Breast epithelium (tissue), 4 donors: ENCODE results near the gene ECSIT. TPM values are rescaled to one million over a fixed set of nuclear protein-coding genes. Genes with fewer than 3 reads are reported as not detected.

Experiments
- DNase-seq, 2 donors: peaks; one replicate each; pipeline ENCODE4 v3.0.0-alpha.2; 2019; ENCODE audit warnings: low spot score in 2 of 2
- H3K27ac ChIP-seq, 2 donors: fragments of 200-600 bp; sonication (generic) in 1 of 2; one replicate each; pipeline ENCODE4 v1.5.1; 2016 to 2019; ENCODE audit warnings: mild to moderate bottlenecking in 1 of 2
- H3K27me3 ChIP-seq, 2 donors: fragments of 200-600 bp; sonication (generic) in 1 of 2; one replicate each; pipeline versions ENCODE4 v1.5.1 to v1.6.0; 2017 to 2019; ENCODE audit warnings: control low read depth in 1 of 2, mild to moderate bottlenecking in 1 of 2
- H3K36me3 ChIP-seq: fragments of 200-600 bp; one replicate; pipeline ENCODE4 v1.5.1; 2019
- H3K4me1 ChIP-seq, 2 donors: fragments of 200-600 bp; sonication (generic); one replicate each; pipeline ENCODE4 v1.5.1; 2016 to 2019; ENCODE audit warnings: control low read depth in 1 of 2
- H3K4me3 ChIP-seq, 3 donors: fragments of 200-600 bp; sonication (generic); 1 replicate in 2 of 3; 2 replicates in 1 of 3; pipeline ENCODE4 v1.5.1; 2016 to 2019; ENCODE audit warnings: mild to moderate bottlenecking in 3 of 3, moderate library complexity in 2 of 3
- H3K9me3 ChIP-seq, 2 donors: fragments of 200-600 bp; sonication (generic) in 1 of 2; one replicate each; pipeline ENCODE4 v1.5.1; 2016 to 2019; ENCODE audit warnings: control low read depth in 1 of 2
- POLR2A ChIP-seq: fragments of 450-650 bp; IDR thresholded peaks from one replicate; pipeline ENCODE4 v1.6.1; 2016; ENCODE audit warnings: antibody characterized with exemption, mild to moderate bottlenecking, moderate library complexity
- POLR2AphosphoS5 ChIP-seq, 3 donors: sonication (generic); formaldehyde crosslinking; IDR thresholded peaks; one replicate each; pipeline ENCODE4 v1.6.1; 2017; ENCODE audit warnings: antibody characterized with exemption in 3 of 3
- intact Hi-C: fragments of 100-400 bp; cut with DNase I; formaldehyde crosslinking; loops from one replicate; pipeline ENCODE4 v1.15.1; 2023; ENCODE audit warnings: low total_unique reads
- total RNA-seq, 3 donors: library from RNA; depleted of rRNA; stranded (reverse); fragments of >200 nt; gene quantifications; one replicate each; pipeline ENCODE4 v1.1.0, GENCODE V29; 2016
- TF ChIP-seq, protein P1 (sequence below), 3 donors: fragments of 450-650 bp; IDR thresholded peaks; one replicate each; pipeline ENCODE4 v1.5.1; 2016 to 2017; ENCODE audit warnings: antibody characterized with exemption in 3 of 3, mild to moderate bottlenecking in 3 of 3, moderate library complexity in 3 of 3

ECSIT gene
- total RNA-seq, 3 donors from 2014 or later = 37.0 to 56.0 (median 53.6) TPM

DNA sequence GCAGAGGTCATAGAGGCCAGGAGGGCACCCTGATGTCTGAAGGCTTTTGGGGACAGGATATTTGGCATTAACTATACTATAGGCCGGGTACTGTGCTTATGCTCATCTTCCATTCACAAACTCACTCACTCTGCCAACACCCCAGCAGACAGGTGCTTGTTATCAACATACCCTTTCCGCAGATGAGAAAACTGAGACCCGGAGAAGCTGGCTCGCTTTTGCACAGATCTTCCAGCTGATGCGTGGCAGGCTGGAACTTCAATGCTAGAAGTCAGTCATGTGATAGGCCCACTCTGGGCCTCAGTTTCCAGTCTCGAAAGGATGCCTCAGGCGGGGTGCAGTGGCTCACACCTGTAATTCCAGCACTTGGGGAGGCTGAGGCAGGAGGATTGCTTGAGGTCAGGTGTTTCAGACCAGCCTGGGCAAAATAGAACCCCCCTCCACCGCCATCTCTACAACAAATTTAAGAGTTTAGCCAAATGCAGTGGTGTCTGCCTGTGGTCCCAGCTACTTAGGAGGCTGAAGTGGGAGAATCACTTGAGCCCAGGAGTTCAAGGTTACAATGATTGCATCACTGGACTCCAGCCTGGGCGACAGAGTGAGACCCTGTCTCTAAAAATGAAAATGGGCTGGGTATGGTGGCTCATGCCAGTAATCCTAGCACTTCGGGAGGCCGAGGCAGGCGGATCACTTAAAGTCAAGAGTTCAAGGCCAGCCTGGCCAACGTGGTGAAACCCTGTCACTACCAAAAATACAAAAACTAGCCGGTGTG, 19.2 kb upstream of the ECSIT start:
- Histone ChIP-seq H3K36me3 (no peaks in the 10 kb centered on the region), H3K4me3 (no peak overlapping the region), H3K27me3 (no peaks in the 10 kb centered on the region), H3K4me1 (no peaks in the 10 kb centered on the region), H3K9me3 (no peaks in the 10 kb centered on the region), H3K27ac (no peak overlapping the region)
- intact Hi-C loops = no loop called here
- TF ChIP-seq, protein P1, sequence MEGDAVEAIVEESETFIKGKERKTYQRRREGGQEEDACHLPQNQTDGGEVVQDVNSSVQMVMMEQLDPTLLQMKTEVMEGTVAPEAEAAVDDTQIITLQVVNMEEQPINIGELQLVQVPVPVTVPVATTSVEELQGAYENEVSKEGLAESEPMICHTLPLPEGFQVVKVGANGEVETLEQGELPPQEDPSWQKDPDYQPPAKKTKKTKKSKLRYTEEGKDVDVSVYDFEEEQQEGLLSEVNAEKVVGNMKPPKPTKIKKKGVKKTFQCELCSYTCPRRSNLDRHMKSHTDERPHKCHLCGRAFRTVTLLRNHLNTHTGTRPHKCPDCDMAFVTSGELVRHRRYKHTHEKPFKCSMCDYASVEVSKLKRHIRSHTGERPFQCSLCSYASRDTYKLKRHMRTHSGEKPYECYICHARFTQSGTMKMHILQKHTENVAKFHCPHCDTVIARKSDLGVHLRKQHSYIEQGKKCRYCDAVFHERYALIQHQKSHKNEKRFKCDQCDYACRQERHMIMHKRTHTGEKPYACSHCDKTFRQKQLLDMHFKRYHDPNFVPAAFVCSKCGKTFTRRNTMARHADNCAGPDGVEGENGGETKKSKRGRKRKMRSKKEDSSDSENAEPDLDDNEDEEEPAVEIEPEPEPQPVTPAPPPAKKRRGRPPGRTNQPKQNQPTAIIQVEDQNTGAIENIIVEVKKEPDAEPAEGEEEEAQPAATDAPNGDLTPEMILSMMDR (IDR thresholded peaks at IDR 0.05) = no peak
- no peak for TF ChIP-seq POLR2AphosphoS5 (IDR thresholded peaks at IDR 0.05)
- no peak for DNase-seq

- Histone ChIP-seq H3K9me3 (no peaks in the 10 kb centered on the region), H3K4me3 (peak overlapping the region in 1 of 3 donors; percentile 66), H3K27ac (peak overlapping the region; percentile 91 to 92), H3K27me3 (peaks cover 0 to 12% of the 10 kb centered on the region in 2 donors), H3K4me1 (no peaks in the 10 kb centered on the region), H3K36me3 (no peaks in the 10 kb centered on the region)
- no peak for DNase-seq
- intact Hi-C loops = no loop called here
- no peak for TF ChIP-seq POLR2A
- TF ChIP-seq, protein P1 (IDR thresholded peaks at IDR 0.05) = no peak
- no peak for TF ChIP-seq POLR2AphosphoS5 (IDR thresholded peaks at IDR 0.05)
Measured at GRCh38 chr19:11541238-11541637, 12.3 kb upstream of the ECSIT start.

- DNase-seq = peak in 1 of 2 donors; percentile 73
- Histone ChIP-seq H3K27ac (peak overlapping the region; percentile 91 to 92), H3K27me3 (peaks cover 0 to 12% of the 10 kb centered on the region in 2 donors), H3K4me1 (no peaks in the 10 kb centered on the region), H3K4me3 (peak overlapping the region in 2 of 3 donors; percentile 57 to 66), H3K36me3 (no peaks in the 10 kb centered on the region), H3K9me3 (no peaks in the 10 kb centered on the region)
- intact Hi-C loops = no loop called here
- TF ChIP-seq POLR2AphosphoS5 (IDR thresholded peaks at IDR 0.05) (no peak), POLR2A (no peak)
- TF ChIP-seq, protein P1 (IDR thresholded peaks at IDR 0.05) = no peak
Measured at GRCh38 chr19:11540645-11541044, 11.7 kb upstream of the ECSIT start.

GRCh38 chr19:11539495-11540365, 10.8 kb upstream of the ECSIT start:
- intact Hi-C loops = no loop called here
- no peaks in the 10 kb centered on the region for H3K4me1 ChIP-seq
- H3K9me3 ChIP-seq = no peaks in the 10 kb centered on the region
- TF ChIP-seq, protein P1 (IDR thresholded peaks at IDR 0.05) = no peak
- TF ChIP-seq POLR2AphosphoS5 (IDR thresholded peaks at IDR 0.05) = peak in 1 of 3 donors; percentile 21
- peaks cover 0 to 12% of the 10 kb centered on the region in 2 donors for H3K27me3 ChIP-seq
- H3K36me3 ChIP-seq = no peaks in the 10 kb centered on the region
- peak overlapping the region; percentile 26 to 66 (median 57) for H3K4me3 ChIP-seq
- peak in 1 of 2 donors; percentile 67 for DNase-seq
- peak overlapping the region; percentile 91 to 92 for H3K27ac ChIP-seq
